Glutamatergic neuron (in vitro differentiated cells): ENCODE data around the gene NUP93. TPM values are rescaled to one million over a fixed set of nuclear protein-coding genes. Genes with fewer than 3 reads are reported as not detected.

Source experiments
- DNase-seq: peaks from one replicate; pipeline ENCODE4 v3.0.0; 2022
- H3K27ac Mint-ChIP-seq: one replicate; pipeline ENCODE4 v1.8.0; 2020; ENCODE audit warnings: mild to moderate bottlenecking, mixed read lengths, inconsistent platforms; ENCODE audit not compliant: unreplicated experiment
- H3K27me3 Mint-ChIP-seq: one replicate; pipeline ENCODE4 v1.8.0; 2020; ENCODE audit warnings: mild to moderate bottlenecking, moderate library complexity, mixed read lengths, inconsistent platforms; ENCODE audit not compliant: unreplicated experiment
- H3K36me3 Mint-ChIP-seq: one replicate; pipeline ENCODE4 v1.8.0; 2020; ENCODE audit warnings: mild to moderate bottlenecking, mixed read lengths, inconsistent platforms; ENCODE audit not compliant: unreplicated experiment
- H3K4me1 Mint-ChIP-seq: one replicate; pipeline ENCODE4 v1.8.0; 2020; ENCODE audit warnings: mild to moderate bottlenecking, low read depth, mixed read lengths, inconsistent platforms; ENCODE audit not compliant: unreplicated experiment
- H3K4me3 Mint-ChIP-seq: one replicate; pipeline ENCODE4 v1.8.0; 2020; ENCODE audit warnings: mild to moderate bottlenecking, mixed read lengths, inconsistent platforms; ENCODE audit not compliant: unreplicated experiment
- H3K9me3 Mint-ChIP-seq: one replicate; pipeline ENCODE4 v1.8.0; 2020; ENCODE audit warnings: mild to moderate bottlenecking, moderate library complexity, mixed read lengths, inconsistent platforms; ENCODE audit not compliant: unreplicated experiment
- CTCF ChIP-seq: fragments of 200-600 bp; sonication (generic); IDR thresholded peaks from one replicate; pipeline ENCODE4 v1.5.0; 2021; ENCODE audit not compliant: partially characterized antibody, unreplicated experiment
- total RNA-seq: library from RNA; stranded (reverse); fragmentation: NEBNext Ultra II Directional; extraction: Animal tissue kit (Norgen Biotek cat#: 25700); gene quantifications from one replicate; pipeline ENCODE4 v1.2.1, GENCODE V29; 2021; ENCODE audit not compliant: unreplicated experiment

The NUP93 gene
- total RNA-seq, 1 donor from 2014 or later, result 84.1 TPM

DNA sequence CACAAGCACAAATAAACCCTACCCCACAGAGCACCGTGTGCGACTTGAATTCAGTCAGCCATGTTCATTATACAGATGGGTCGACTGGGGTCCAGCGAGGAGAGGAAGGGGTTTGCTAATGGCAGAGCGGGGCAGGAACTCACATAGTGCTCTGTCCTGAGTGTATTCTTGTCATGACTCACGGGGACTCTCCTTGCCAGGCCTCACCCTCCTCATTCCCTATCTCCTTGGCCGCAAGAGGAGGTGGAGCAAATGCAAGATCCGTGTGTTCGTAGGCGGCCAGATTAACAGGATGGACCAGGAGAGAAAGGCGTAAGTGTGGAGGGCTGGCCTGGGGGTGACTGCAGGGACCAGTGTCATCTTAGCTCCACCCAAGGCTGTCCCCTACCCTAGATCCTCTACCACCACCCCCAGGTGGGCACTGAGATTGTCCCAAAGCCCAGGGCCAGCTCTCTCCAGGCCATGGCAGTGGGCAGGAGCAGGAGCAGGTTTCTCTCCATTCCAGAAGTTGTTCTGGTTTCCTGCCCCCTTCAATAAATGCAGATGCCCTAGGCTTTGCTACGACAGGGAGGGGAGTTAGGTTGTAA is 164.5 kb downstream of the NUP93 start:
- H3K36me3 Mint-ChIP-seq, result no peaks in the 10 kb centered on the region
- no peaks in the 10 kb centered on the region for H3K4me1 Mint-ChIP-seq
- H3K27me3 Mint-ChIP-seq, result peaks cover 2% of the 10 kb centered on the region
- H3K4me3 Mint-ChIP-seq, result no peak overlapping the region
- no peak for TF ChIP-seq CTCF
- DNase-seq, result no peak
- H3K27ac Mint-ChIP-seq, result no peak overlapping the region
- peaks cover 2% of the 10 kb centered on the region for H3K9me3 Mint-ChIP-seq

- H3K4me3 Mint-ChIP-seq, result no peak overlapping the region
- peaks cover 2% of the 10 kb centered on the region for H3K9me3 Mint-ChIP-seq
- TF ChIP-seq CTCF, result no peak
- DNase-seq, result no peak
- no peak overlapping the region for H3K27ac Mint-ChIP-seq
- H3K36me3 Mint-ChIP-seq, result no peaks in the 10 kb centered on the region
- H3K27me3 Mint-ChIP-seq, result peaks cover 2% of the 10 kb centered on the region
- H3K4me1 Mint-ChIP-seq, result no peaks in the 10 kb centered on the region
Measured at GRCh38 chr16:56895813-56896212, 165.9 kb downstream of the NUP93 start.

DNA sequence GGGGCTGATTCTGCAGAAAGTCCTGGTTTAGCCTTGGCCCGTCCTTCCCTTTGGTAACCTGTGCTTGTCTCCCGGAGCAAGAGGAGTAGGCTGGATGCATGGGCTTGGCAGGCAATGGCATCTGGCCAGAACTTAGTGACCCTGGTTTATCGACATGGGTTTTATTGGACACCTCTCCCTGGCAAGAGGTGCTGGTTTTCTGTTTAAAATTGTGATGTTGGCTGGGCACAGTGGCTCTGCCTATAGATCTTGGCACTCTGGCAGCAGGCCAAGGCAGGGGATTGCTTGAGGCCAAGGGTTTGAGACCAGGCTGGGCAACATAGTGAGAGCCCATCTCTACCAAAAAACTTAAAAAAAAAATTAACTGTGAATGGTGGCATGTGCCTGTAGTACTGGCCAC is 166.3 kb downstream of the NUP93 start:
- H3K27ac Mint-ChIP-seq, result no peak overlapping the region
- no peak for DNase-seq
- H3K4me3 Mint-ChIP-seq, result no peak overlapping the region
- H3K27me3 Mint-ChIP-seq, result peaks cover 4% of the 10 kb centered on the region
- no peaks in the 10 kb centered on the region for H3K4me1 Mint-ChIP-seq
- H3K9me3 Mint-ChIP-seq, result peaks cover 4% of the 10 kb centered on the region
- no peaks in the 10 kb centered on the region for H3K36me3 Mint-ChIP-seq
- no peak for TF ChIP-seq CTCF

DNA sequence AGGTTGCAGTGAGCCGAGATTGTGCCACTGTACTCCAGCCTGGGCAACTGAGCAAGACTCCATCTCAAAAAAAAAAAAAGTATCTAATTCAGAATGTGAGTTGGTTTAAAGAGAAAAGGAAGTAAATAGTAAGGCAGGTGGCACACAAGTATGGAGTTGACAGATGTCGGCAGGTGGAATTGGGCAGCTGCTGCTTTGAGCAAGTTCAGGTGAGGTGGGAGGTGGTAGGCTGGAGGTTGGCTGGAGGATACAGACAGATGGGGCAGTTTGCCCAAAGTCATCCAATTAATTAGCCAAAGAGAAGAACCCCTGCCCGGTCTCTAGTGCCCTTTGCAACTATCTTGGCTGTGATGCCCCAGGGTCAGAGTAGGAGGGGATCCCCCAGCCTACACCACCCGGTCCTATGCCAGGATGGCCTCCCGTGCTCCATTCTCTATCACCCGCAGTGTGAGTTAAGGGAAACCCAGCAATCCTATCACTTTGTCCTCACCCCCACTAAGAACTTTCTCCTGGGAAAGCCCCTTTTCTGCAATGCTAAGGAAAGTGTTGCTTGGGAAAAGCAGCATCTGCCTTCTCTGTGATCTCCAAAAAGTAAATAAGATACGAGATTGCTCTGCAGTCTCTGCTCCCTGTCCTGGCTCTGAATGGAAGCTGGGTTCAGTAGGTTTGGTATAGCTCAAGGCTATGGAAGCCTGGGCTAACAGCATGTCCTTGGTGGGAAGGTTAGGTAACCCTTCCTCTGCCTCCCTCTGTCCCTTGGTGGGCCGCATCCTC is 167.3 kb downstream of the NUP93 start:
- Mint-ChIP-seq H3K27me3 (peaks cover 5% of the 10 kb centered on the region), H3K4me1 (no peaks in the 10 kb centered on the region), H3K4me3 (no peak overlapping the region), H3K36me3 (no peaks in the 10 kb centered on the region), H3K27ac (no peak overlapping the region), H3K9me3 (peaks cover 4% of the 10 kb centered on the region)
- TF ChIP-seq CTCF, result no peak
- DNase-seq, result no peak

DNA sequence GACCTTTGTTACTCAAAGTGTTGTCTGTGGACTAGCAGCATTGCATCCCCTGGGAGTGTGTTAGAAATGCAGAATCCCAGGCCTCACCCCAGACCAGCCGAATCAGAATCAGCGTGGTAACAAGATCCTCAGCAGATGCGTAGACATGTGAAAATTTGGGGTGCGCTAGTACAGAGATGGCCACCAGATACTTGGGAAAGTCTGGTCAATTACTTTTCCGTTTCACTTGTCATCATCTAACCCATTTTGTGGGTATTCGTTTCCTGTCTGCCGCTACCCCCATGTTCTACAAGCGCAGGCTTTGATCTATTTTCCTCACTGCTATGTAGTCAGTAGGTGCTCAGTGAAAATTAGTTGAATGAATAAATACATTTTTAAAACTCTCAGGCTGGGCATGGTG is 168.9 kb downstream of the NUP93 start:
- Mint-ChIP-seq H3K27ac (no peak overlapping the region), H3K36me3 (no peaks in the 10 kb centered on the region), H3K4me1 (no peaks in the 10 kb centered on the region), H3K9me3 (peaks cover 4% of the 10 kb centered on the region), H3K27me3 (peaks cover 3% of the 10 kb centered on the region), H3K4me3 (no peak overlapping the region)
- no peak for DNase-seq
- no peak for TF ChIP-seq CTCF
